HFFc6 (cell line): ENCODE measurements around the gene LAMA2. TPM values are rescaled to one million over a fixed set of nuclear protein-coding genes. Genes with fewer than 3 reads are reported as not detected.

Source experiments
- DNase-seq: peaks from one replicate; pipeline ENCODE4 v3.0.0-alpha.2; 2018
- H3K27ac Mint-ChIP-seq: 2 replicates; pipeline ENCODE4 v1.8.0; 2020; ENCODE audit warnings: mild to moderate bottlenecking, mixed read lengths
- H3K27me3 Mint-ChIP-seq: 2 replicates; pipeline ENCODE4 v1.8.0; 2021; ENCODE audit warnings: mild to moderate bottlenecking, moderate library complexity, mixed read lengths; ENCODE audit not compliant: insufficient read depth
- H3K36me3 Mint-ChIP-seq: 2 replicates; pipeline ENCODE4 v1.8.0; 2021; ENCODE audit warnings: low read depth, mixed read lengths
- H3K4me1 Mint-ChIP-seq: 2 replicates; pipeline ENCODE4 v1.8.0; 2020; ENCODE audit warnings: low read depth, mixed read lengths
- H3K4me3 Mint-ChIP-seq: 2 replicates; pipeline ENCODE4 v1.8.0; 2020; ENCODE audit warnings: mild to moderate bottlenecking, moderate library complexity, mixed read lengths
- H3K9me3 Mint-ChIP-seq: 2 replicates; pipeline ENCODE4 v1.8.0; 2020; ENCODE audit warnings: mild to moderate bottlenecking, mixed read lengths
- total RNA-seq, 6 experiments: library from RNA; stranded (reverse); fragmentation: NEBNext Ultra II Directional; extraction: Animal tissue kit (Norgen Biotek cat#: 25700); gene quantifications; 2 replicates in 1 of 6; 3 replicates in 5 of 6; pipeline ENCODE4 v1.2.3, GENCODE V29; 2021
- TF ChIP-seq, protein P1 (sequence below): fragments of 200-600 bp; sonication (generic); IDR thresholded peaks from 2 replicates; pipeline ENCODE4 v1.5.0; 2021; ENCODE audit warnings: antibody characterized with exemption, mild to moderate bottlenecking

LAMA2 gene
- total RNA-seq, 6 experiments from 2014 or later, result 8.2 to 14.3 (median 10.5) TPM

DNA sequence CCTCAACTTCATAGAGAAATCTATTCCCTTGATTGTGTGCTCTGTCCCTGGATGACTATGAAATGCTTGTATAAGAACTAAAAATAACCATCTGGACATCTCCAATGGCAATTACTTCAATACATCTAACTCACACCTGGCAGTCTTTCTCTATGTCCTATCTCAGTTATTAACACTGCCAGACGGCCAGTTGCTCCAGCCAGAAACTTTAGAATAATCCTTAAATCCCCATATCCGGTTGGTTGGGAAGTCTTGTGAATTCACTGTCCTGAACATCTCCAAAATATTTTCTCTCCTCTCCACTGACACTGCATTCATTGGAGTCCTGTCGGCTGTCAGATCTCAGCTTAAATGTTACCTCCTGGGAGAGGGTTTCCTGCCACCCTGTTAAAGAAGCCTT, 12.2 kb upstream of the LAMA2 start:
- no peak for DNase-seq
- TF ChIP-seq, protein P1, sequence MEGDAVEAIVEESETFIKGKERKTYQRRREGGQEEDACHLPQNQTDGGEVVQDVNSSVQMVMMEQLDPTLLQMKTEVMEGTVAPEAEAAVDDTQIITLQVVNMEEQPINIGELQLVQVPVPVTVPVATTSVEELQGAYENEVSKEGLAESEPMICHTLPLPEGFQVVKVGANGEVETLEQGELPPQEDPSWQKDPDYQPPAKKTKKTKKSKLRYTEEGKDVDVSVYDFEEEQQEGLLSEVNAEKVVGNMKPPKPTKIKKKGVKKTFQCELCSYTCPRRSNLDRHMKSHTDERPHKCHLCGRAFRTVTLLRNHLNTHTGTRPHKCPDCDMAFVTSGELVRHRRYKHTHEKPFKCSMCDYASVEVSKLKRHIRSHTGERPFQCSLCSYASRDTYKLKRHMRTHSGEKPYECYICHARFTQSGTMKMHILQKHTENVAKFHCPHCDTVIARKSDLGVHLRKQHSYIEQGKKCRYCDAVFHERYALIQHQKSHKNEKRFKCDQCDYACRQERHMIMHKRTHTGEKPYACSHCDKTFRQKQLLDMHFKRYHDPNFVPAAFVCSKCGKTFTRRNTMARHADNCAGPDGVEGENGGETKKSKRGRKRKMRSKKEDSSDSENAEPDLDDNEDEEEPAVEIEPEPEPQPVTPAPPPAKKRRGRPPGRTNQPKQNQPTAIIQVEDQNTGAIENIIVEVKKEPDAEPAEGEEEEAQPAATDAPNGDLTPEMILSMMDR, result no peak
- H3K4me3 Mint-ChIP-seq, result no peak overlapping the region
- no peaks in the 10 kb centered on the region for H3K9me3 Mint-ChIP-seq
- H3K36me3 Mint-ChIP-seq, result no peaks in the 10 kb centered on the region
- H3K27me3 Mint-ChIP-seq, result no peaks in the 10 kb centered on the region; the same call in 1 of the 2 replicates
- H3K4me1 Mint-ChIP-seq, result no peaks in the 10 kb centered on the region
- no peak overlapping the region for H3K27ac Mint-ChIP-seq

GRCh38 chr6:128874863-128875262, 8.1 kb upstream of the LAMA2 start:
- Mint-ChIP-seq H3K27ac (no peak overlapping the region), H3K9me3 (no peaks in the 10 kb centered on the region), H3K36me3 (no peaks in the 10 kb centered on the region), H3K4me3 (no peak overlapping the region), H3K27me3 (0 out of 2 replicates have a peak, but pooled peaks cover 1% of the 10 kb centered on the region), H3K4me1 (no peaks in the 10 kb centered on the region)
- TF ChIP-seq, protein P1, result no peak
- no peak for DNase-seq

GRCh38 chr6:128882560-128882959, 378 bp upstream of the LAMA2 start:
- Mint-ChIP-seq H3K27me3 (0 out of 2 replicates have a peak, but pooled peaks cover 2% of the 10 kb centered on the region), H3K27ac (peak overlapping the region; percentile 92)
- TF ChIP-seq, protein P1, result no peak; the same call in 1 of the 2 replicates

DNA sequence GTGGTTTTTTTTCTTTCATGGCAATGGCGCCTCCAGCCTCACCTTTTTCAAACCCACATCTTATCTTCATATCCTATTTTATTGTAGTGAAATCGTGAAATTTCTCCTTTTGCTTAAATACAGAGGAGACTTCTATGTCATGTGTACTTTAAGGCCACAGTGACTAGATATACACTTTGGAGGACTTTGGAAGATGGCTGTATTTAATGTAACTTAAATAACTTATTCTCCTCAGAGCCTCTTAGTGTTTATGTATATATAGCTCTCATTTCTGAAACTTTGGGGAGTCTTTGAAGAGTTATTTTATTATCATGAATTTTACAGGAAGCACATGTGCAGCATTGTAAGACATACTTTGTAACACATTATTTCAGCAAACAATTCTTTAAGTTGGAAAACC, 968 bp downstream of the LAMA2 start:
- Mint-ChIP-seq H3K4me1 (peaks cover 46% of the 10 kb centered on the region), H3K27me3 (0 out of 2 replicates have a peak, but pooled peaks cover 2% of the 10 kb centered on the region), H3K27ac (no peak overlapping the region), H3K36me3 (no peaks in the 10 kb centered on the region), H3K4me3 (peak overlapping the region; percentile 96), H3K9me3 (no peaks in the 10 kb centered on the region)
- TF ChIP-seq, protein P1, result no peak
- DNase-seq, result no peak

More at GRCh38 chr6:128882560-128882959, 378 bp upstream of the LAMA2 start:
- no peak for DNase-seq
- H3K36me3 Mint-ChIP-seq, result no peaks in the 10 kb centered on the region
- peak overlapping the region; percentile 96 for H3K4me3 Mint-ChIP-seq
- H3K4me1 Mint-ChIP-seq, result peaks cover 42% of the 10 kb centered on the region
- H3K9me3 Mint-ChIP-seq, result no peaks in the 10 kb centered on the region

- H3K4me3 Mint-ChIP-seq, result no peak overlapping the region
- H3K27ac Mint-ChIP-seq, result no peak overlapping the region
- H3K36me3 Mint-ChIP-seq, result no peaks in the 10 kb centered on the region
- DNase-seq, result no peak
- H3K27me3 Mint-ChIP-seq, result 0 out of 2 replicates have a peak, but pooled peaks cover 2% of the 10 kb centered on the region
- H3K9me3 Mint-ChIP-seq, result no peaks in the 10 kb centered on the region
- TF ChIP-seq, protein P1, result no peak
- H3K4me1 Mint-ChIP-seq, result peaks cover 46% of the 10 kb centered on the region
Observed at GRCh38 chr6:128885381-128885780, 2.4 kb downstream of the LAMA2 start.
